HepG2 (cell line): ENCODE measurements around the gene SLFNL1. TPM values are rescaled to one million over a fixed set of nuclear protein-coding genes. Genes with fewer than 3 reads are reported as not detected.

Source experiments
- ATAC-seq: fragments of 200-7000 bp; cut with Tn5 transposase; 3 replicates; pipeline ENCODE4 v1.9.1; 2020; ENCODE audit warnings: mild to moderate bottlenecking, moderate library complexity
- BruUV-seq: library from RNA; stranded (reverse); fragments of 400-500 nt; replicated peaks from 2 replicates; lab custom pipeline; 2021; lab: Mats Ljungman, UMichigan
- CTCF ChIA-PET: fragments of 300-600 bp; formaldehyde crosslinking; extraction: SDS; loops from one replicate; lab custom pipeline; 2021; ENCODE audit warnings: low total read pairs, inconsistent platforms, low intra/inter-chr PET ratio; lab: Yijun Ruan, JAX
- POLR2A ChIA-PET: fragments of 350-600 bp; sonication (Branson Sonifier 250); formaldehyde crosslinking; loops from one replicate; lab custom pipeline; 2020; ENCODE audit warnings: antibody characterized with exemption, inconsistent platforms; lab: Yijun Ruan, JAX
- DNase-seq: peaks from one replicate; pipeline ENCODE4 v3.0.0-alpha.2; 2015; ENCODE audit warnings: low spot score
- FAIRE-seq: peaks from 3 replicates; lab custom pipeline; 2011; peaks lifted over from hg19 to GRCh38; lab: Jason Lieb, UNC
- H2AFZ ChIP-seq: one replicate; pipeline ENCODE4 v1.6.1; 2011; ENCODE audit warnings: low read length, inconsistent platforms
- H3K27ac ChIP-seq: fragments of 300-600 bp; 3 replicates; pipeline ENCODE4 v1.8.0; 2011; ENCODE audit warnings: mixed run types, mild to moderate bottlenecking, mixed read lengths, low read length, inconsistent platforms; ENCODE audit not compliant: insufficient read depth; ENCODE audit errors: extremely low read length
- H3K27me3 ChIP-seq, 2 experiments: fragments of 200-600 bp in 1 of 2; 2 replicates in 1 of 2; 3 replicates in 1 of 2; pipeline versions ENCODE4 v1.6.0 to v1.8.0; 2011; ENCODE audit warnings: low read length in 2 of 2, mild to moderate bottlenecking in 2 of 2, moderate library complexity in 2 of 2, inconsistent platforms in 1 of 2; ENCODE audit not compliant: insufficient read depth in 2 of 2, control insufficient read depth in 1 of 2
- H3K36me3 ChIP-seq, 2 experiments: fragments of 200-600 bp in 1 of 2; replicated peaks in 1 of 2; 2 replicates in 1 of 2; 3 replicates in 1 of 2; pipeline versions ENCODE4 v1.5.1 to v1.8.0; 2011; ENCODE audit warnings: low read length in 2 of 2, inconsistent platforms in 1 of 2; ENCODE audit not compliant: insufficient read depth in 2 of 2, control insufficient read depth in 1 of 2
- H3K4me1 ChIP-seq: 2 replicates; pipeline ENCODE4 v1.5.1; 2012; ENCODE audit warnings: low read length, inconsistent platforms; ENCODE audit not compliant: insufficient read depth
- H3K4me2 ChIP-seq: 2 replicates; pipeline ENCODE4 v1.6.0; 2011; ENCODE audit warnings: low read depth, low read length, inconsistent platforms
- H3K4me3 ChIP-seq, 3 experiments: fragments of 200-600 bp in 1 of 3; sonication (generic), shearing (Covaris generic) in 1 of 3; replicated peaks in 1 of 3; 2 replicates each; pipeline ENCODE4 v1.5.1; 2011 to 2016; ENCODE audit warnings: low read length in 3 of 3, inconsistent platforms in 2 of 3, low read depth in 2 of 3, mild to moderate bottlenecking in 2 of 3, control low read depth in 1 of 3, mixed read lengths in 1 of 3; ENCODE audit not compliant: insufficient read depth in 1 of 3
- H3K79me2 ChIP-seq: one replicate; pipeline ENCODE4 v1.6.1; 2011; ENCODE audit warnings: low read length, inconsistent platforms; ENCODE audit not compliant: insufficient read depth
- H3K9ac ChIP-seq: 2 replicates; pipeline ENCODE4 v1.6.0; 2011; ENCODE audit warnings: mild to moderate bottlenecking, low read depth, low read length, inconsistent platforms; ENCODE audit not compliant: insufficient read depth
- H3K9me3 ChIP-seq: 2 replicates; pipeline ENCODE4 v1.5.1; 2012; ENCODE audit warnings: mild to moderate bottlenecking, low read length
- H4K20me1 ChIP-seq: 2 replicates; pipeline ENCODE4 v1.6.0; 2011; ENCODE audit warnings: inconsistent platforms, mild to moderate bottlenecking, low read length, moderate library complexity; ENCODE audit not compliant: insufficient read depth
- CEBPB ChIP-seq: IDR thresholded peaks from 2 replicates; pipeline ENCODE4 v1.6.1; 2011; ENCODE audit warnings: low read depth, low read length, improper control_type of control experiment, borderline replicate concordance
- FOXJ3 ChIP-seq: sonication (generic); formaldehyde crosslinking; IDR thresholded peaks from 2 replicates; pipeline ENCODE4 v1.4.0; 2020; ENCODE audit warnings: missing genetic modification reagents, mild to moderate bottlenecking, borderline replicate concordance
- HDAC1 ChIP-seq: sonication (generic); formaldehyde crosslinking; IDR thresholded peaks from 2 replicates; pipeline ENCODE4 v1.5.1; 2020; ENCODE audit warnings: mild to moderate bottlenecking, missing genetic modification reagents
- HOXA7 ChIP-seq: sonication (generic); formaldehyde crosslinking; IDR thresholded peaks from 2 replicates; pipeline ENCODE4 v1.8.1; 2022; ENCODE audit warnings: mild to moderate bottlenecking, missing genetic modification reagents, moderate library complexity
- ISX ChIP-seq: sonication (generic); formaldehyde crosslinking; conservative IDR thresholded peaks from 2 replicates; pipeline ENCODE4 v1.5.0; 2020; ENCODE audit warnings: missing genetic modification reagents
- JDP2 ChIP-seq: sonication (generic); formaldehyde crosslinking; IDR thresholded peaks from 2 replicates; pipeline ENCODE4 v1.8.1; 2022; ENCODE audit warnings: missing genetic modification reagents, borderline replicate concordance
- NFKB2 ChIP-seq: sonication (generic); formaldehyde crosslinking; IDR thresholded peaks from 2 replicates; pipeline ENCODE4 v1.4.0; 2020; ENCODE audit warnings: missing genetic modification reagents, borderline replicate concordance
- PLSCR1 ChIP-seq: sonication (generic); formaldehyde crosslinking; IDR thresholded peaks from 2 replicates; pipeline ENCODE4 v1.5.0; 2020; ENCODE audit warnings: missing genetic modification reagents, mild to moderate bottlenecking, borderline replicate concordance
- ZMAT3 ChIP-seq: sonication (generic); formaldehyde crosslinking; conservative IDR thresholded peaks from 2 replicates; pipeline ENCODE4 v1.7.0; 2021; ENCODE audit warnings: missing genetic modification reagents
- ZNF207 ChIP-seq: fragments of 450-650 bp; IDR thresholded peaks from 2 replicates; pipeline ENCODE4 v1.6.1; 2016; ENCODE audit warnings: antibody characterized with exemption, borderline replicate concordance
- ZNF275 ChIP-seq: sonication (generic); formaldehyde crosslinking; IDR thresholded peaks from 2 replicates; pipeline ENCODE4 v1.8.0; 2022; ENCODE audit warnings: missing genetic modification reagents, mild to moderate bottlenecking, inconsistent platforms, borderline replicate concordance
- ZNF446 ChIP-seq: sonication (generic); formaldehyde crosslinking; IDR thresholded peaks from 2 replicates; pipeline ENCODE4 v1.5.0; 2020; ENCODE audit warnings: mild to moderate bottlenecking, missing genetic modification reagents
- ZNF709 ChIP-seq: sonication (generic); formaldehyde crosslinking; IDR thresholded peaks from 2 replicates; pipeline ENCODE4 v1.5.0; 2020; ENCODE audit warnings: mild to moderate bottlenecking, missing genetic modification reagents
- ZNF782 ChIP-seq: sonication (generic); formaldehyde crosslinking; IDR thresholded peaks from 2 replicates; pipeline ENCODE4 v1.4.0; 2020; ENCODE audit warnings: missing genetic modification reagents, mild to moderate bottlenecking, borderline replicate concordance
- WGBS: methylation state at CpG from one replicate; pipeline ENCODE4 v1.1.6; 2017; ENCODE audit warnings: low lambda C conversion rate; 5-methylcytosine and 5-hydroxymethylcytosine counted together
- in situ Hi-C: cut with HindIII; loops from 2 replicates; pipeline ENCODE4 v1.10.0; 2017; ENCODE audit warnings: low pct_unique_long_range_greater_than_20kb; ENCODE audit not compliant: extremely low pct_ligation_motif_present
- intact Hi-C: fragments of 100-400 bp; cut with micrococcal nuclease; formaldehyde crosslinking; loops from one replicate; pipeline ENCODE4 v1.10.0; 2022; ENCODE audit not compliant: unreplicated experiment
- polyA plus RNA-seq, 8 experiments: library from polyadenylated mRNA; depleted of rRNA in 3 of 8; stranded (reverse) in 7 of 8; unstranded in 1 of 8; fragments of >200 nt; fragmentation: Illumina TruSeq in 4 of 8; extraction: Trizol in 4 of 8; gene quantifications; 2 replicates each; pipeline versions ENCODE4 v1.2.1 to v1.2.3, GENCODE V29; 2011 to 2016; ENCODE audit warnings: low read depth in 4 of 8, missing spikeins in 1 of 8, mixed read lengths in 1 of 8; ENCODE audit not compliant: insufficient read depth in 1 of 8
- total RNA-seq, 5 experiments: library from RNA; depleted of rRNA; stranded (reverse); fragments of >200 nt; fragmentation: Illumina TruSeq; extraction: Trizol; gene quantifications; 2 replicates each; pipeline ENCODE4 v1.2.3, GENCODE V29; 2016; ENCODE audit warnings: low read depth in 1 of 5

SLFNL1 gene
- total and polyA plus RNA-seq, 2 of the 13 experiments (the other 11 are each of a cell fraction or from before 2014, with no cell fraction given): 0.07 to 0.20 TPM

GRCh38 chr1:41044187-41044586, 22.7 kb upstream of the SLFNL1 start:
- Histone ChIP-seq H3K4me1 (no peaks in the 10 kb centered on the region), H3K9me3 (no peaks in the 10 kb centered on the region), H3K27me3 (no peaks in the 10 kb centered on the region), H3K9ac (no peak overlapping the region), H2AFZ (no peak overlapping the region), H3K4me3 (no peak overlapping the region), H4K20me1 (no peaks in the 10 kb centered on the region), H3K36me3 (peaks cover 28 to 54% of the 10 kb centered on the region in 2 experiments), H3K79me2 (no peaks in the 10 kb centered on the region), H3K27ac (no peak overlapping the region), H3K4me2 (no peak overlapping the region)
- POLR2A ChIA-PET: no interaction called here
- CTCF ChIA-PET: no interaction called here
- in situ Hi-C loops (no loop called here), intact Hi-C loops (no loop called here)
- ATAC-seq (no peak), DNase-seq (no peak), FAIRE-seq (no peak)
- BruUV-seq: no TSS peak
- no peak for TF ChIP-seq FOXJ3 (CRISPR knock-in tag)
- TF ChIP-seq ISX (CRISPR knock-in tag): no peak
- no peak for TF ChIP-seq ZNF782 (CRISPR knock-in tag)
- no peak for TF ChIP-seq PLSCR1
- TF ChIP-seq ZNF207: no peak
- no peak for TF ChIP-seq CEBPB
- TF ChIP-seq JDP2 (CRISPR knock-in tag): no peak
- TF ChIP-seq HDAC1 (CRISPR knock-in tag): no peak
- no peak for TF ChIP-seq ZNF446 (CRISPR knock-in tag)
- TF ChIP-seq HOXA7 (CRISPR knock-in tag): no peak
- no peak for TF ChIP-seq ZNF709 (CRISPR knock-in tag)
- no peak for TF ChIP-seq NFKB2 (CRISPR knock-in tag)
- TF ChIP-seq ZMAT3 (CRISPR knock-in tag): no peak
- no peak for TF ChIP-seq ZNF275
- 90% methylated on average over 2 of the region's 2 CpGs for WGBS
